Aorta (tissue), 5 donors: Measurements from ENCODE around the gene SAA4. TPM values are rescaled to one million over a fixed set of nuclear protein-coding genes. Genes with fewer than 3 reads are reported as not detected.
"Not testable (repeated sequence)": the region's sequence is repeated elsewhere in the genome, so short reads cannot be mapped to it uniquely, and the experiment has no call there.

ENCODE experiments used
- ATAC-seq: fragments of 200-7000 bp; cut with Tn5 transposase; one replicate; pipeline ENCODE4 v1.9.1; 2022; ENCODE audit warnings: moderate library complexity; ENCODE audit not compliant: low FRiP score
- DNase-seq, 2 donors: peaks; one replicate each; pipeline ENCODE4 v3.0.0-alpha.2; 2020
- H3K27ac ChIP-seq, 2 donors: one replicate each; pipeline ENCODE4 v1.5.1; 2013; ENCODE audit warnings: low read length in 2 of 2, mild to moderate bottlenecking in 2 of 2, moderate library complexity in 2 of 2, control low read depth in 1 of 2, inconsistent platforms in 1 of 2, low read depth in 1 of 2
- H3K27me3 ChIP-seq, 2 donors: one replicate each; pipeline ENCODE4 v1.6.1; 2013; ENCODE audit warnings: control low read depth in 1 of 2, low read length in 1 of 2, mild to moderate bottlenecking in 1 of 2, moderate library complexity in 1 of 2; ENCODE audit not compliant: insufficient read depth in 2 of 2, control insufficient read depth in 1 of 2
- H3K36me3 ChIP-seq, 2 donors: one replicate each; pipeline ENCODE4 v1.6.1; 2013; ENCODE audit warnings: control low read depth in 1 of 2, low read length in 1 of 2, mild to moderate bottlenecking in 1 of 2; ENCODE audit not compliant: insufficient read depth in 2 of 2, control insufficient read depth in 1 of 2
- H3K4me1 ChIP-seq, 2 donors: one replicate each; pipeline ENCODE4 v1.6.1; 2013; ENCODE audit warnings: low read length in 2 of 2, control low read depth in 1 of 2, mild to moderate bottlenecking in 1 of 2, moderate library complexity in 1 of 2; ENCODE audit not compliant: insufficient read depth in 2 of 2, control insufficient read depth in 1 of 2
- H3K4me3 ChIP-seq, 2 donors: one replicate each; pipeline ENCODE4 v1.5.1; 2013; ENCODE audit warnings: low read length in 2 of 2, control low read depth in 1 of 2, mild to moderate bottlenecking in 1 of 2
- H3K9me3 ChIP-seq: one replicate; pipeline ENCODE4 v1.6.1; 2013; ENCODE audit warnings: mild to moderate bottlenecking, low read length; ENCODE audit not compliant: control insufficient read depth
- WGBS, 2 donors: extraction: QIAGEN DNeasy Blood & Tissue Kit; methylation state at CpG; one replicate each; pipeline ENCODE4 v1.1.7; 2013; 5-methylcytosine and 5-hydroxymethylcytosine counted together
- intact Hi-C, 2 donors: fragments of 100-400 bp; cut with DNase I; formaldehyde crosslinking; loops; one replicate each; pipeline versions ENCODE4 v1.14.2 to v1.15.0; 2022
- polyA plus RNA-seq, 2 donors: library from polyadenylated mRNA; stranded (reverse); fragments of 200-250 nt; gene quantifications; one replicate each; pipeline ENCODE4 v1.2.3, GENCODE V29; 2013
- total RNA-seq, 2 donors: library from RNA; stranded (reverse); fragmentation: NEBNext Ultra II Directional; extraction: Animal tissue kit (Norgen Biotek cat#: 25700); gene quantifications; one replicate each; pipeline ENCODE4 v1.2.1, GENCODE V29; 2021
- donor health status: healthy with polysubstance abuse.
- donor health status: Bipolar disorder and iron deficiency.
- donor health status: DM: no; HTN: no; CAD: no.
- donor health status: DM: no; HTN: no; CAD: no.
- donor health status: DM: yes; HTN: yes; CAD: no.

The SAA4 gene
- total and polyA plus RNA-seq, 4 donors = 0.84 to 2.1 TPM; not detected in 2

GRCh38 chr11:18209058-18209457 lies 27.5 kb downstream of the SAA4 start:
- intact Hi-C loops = no loop called here
- WGBS, 2 donors = 15 to 22% methylated on average over 32 to 33 of the region's 33 CpGs
- no peak for DNase-seq

GRCh38 chr11:18204771-18205170 lies 31.8 kb downstream of the SAA4 start:
- Histone ChIP-seq H3K4me3 (no peak overlapping the region), H3K36me3 (no peaks in the 10 kb centered on the region), H3K27me3 (no peaks in the 10 kb centered on the region), H3K4me1 (no peaks in the 10 kb centered on the region), H3K9me3 (peaks cover 4% of the 10 kb centered on the region), H3K27ac (no peak overlapping the region)
- DNase-seq (no peak), ATAC-seq (peak; percentile 41)
- intact Hi-C loops = no loop called here

More at GRCh38 chr11:18209058-18209457, 27.5 kb downstream of the SAA4 start:
- Histone ChIP-seq H3K9me3 (no peaks in the 10 kb centered on the region), H3K4me3 (no peak overlapping the region), H3K36me3 (no peaks in the 10 kb centered on the region), H3K27me3 (no peaks in the 10 kb centered on the region), H3K4me1 (no peaks in the 10 kb centered on the region), H3K27ac (no peak overlapping the region)
- ATAC-seq = no peak

- no peaks in the 10 kb centered on the region for H3K36me3 ChIP-seq
- ATAC-seq = no peak
- H3K27ac ChIP-seq = no peak overlapping the region
- DNase-seq = no peak
- no peaks in the 10 kb centered on the region for H3K27me3 ChIP-seq
- intact Hi-C loops = no loop called here
- no peak overlapping the region for H3K4me3 ChIP-seq
- no peaks in the 10 kb centered on the region for H3K4me1 ChIP-seq
- WGBS, 2 donors = 77 to 87% methylated on average over 3 of the region's 3 CpGs
- peaks cover 4% of the 10 kb centered on the region for H3K9me3 ChIP-seq
Observed at GRCh38 chr11:18204220-18204619, 32.4 kb downstream of the SAA4 start.

- intact Hi-C loops = no loop called here
- H3K9me3 ChIP-seq = peaks cover 4% of the 10 kb centered on the region
- no peaks in the 10 kb centered on the region for H3K27me3 ChIP-seq
- DNase-seq (no peak), ATAC-seq (no peak)
- WGBS, 2 donors = 4 to 7% methylated on average over 6 of the region's 6 CpGs
- H3K27ac ChIP-seq = no peak overlapping the region
- no peaks in the 10 kb centered on the region for H3K4me1 ChIP-seq
- H3K36me3 ChIP-seq = no peaks in the 10 kb centered on the region
- no peak overlapping the region for H3K4me3 ChIP-seq
Observed at GRCh38 chr11:18203723-18204122, 32.9 kb downstream of the SAA4 start.

- DNase-seq, H3K36me3 ChIP-seq, H3K4me3 ChIP-seq, H3K4me1 ChIP-seq, ATAC-seq, H3K9me3 ChIP-seq, H3K27me3 ChIP-seq, H3K27ac ChIP-seq, intact Hi-C loops: not testable (repeated sequence)
- WGBS, 2 donors = 61 to 78% methylated on average over 3 of the region's 3 CpGs
Observed at GRCh38 chr11:18197738-18198137, 38.9 kb downstream of the SAA4 start.

- intact Hi-C loops = no loop called here
- Histone ChIP-seq H3K4me3 (no peak overlapping the region), H3K27me3 (no peaks in the 10 kb centered on the region), H3K9me3 (peaks cover 4% of the 10 kb centered on the region), H3K36me3 (no peaks in the 10 kb centered on the region), H3K27ac (no peak overlapping the region), H3K4me1 (no peaks in the 10 kb centered on the region)
- 86 to 93% methylated on average over 2 of the region's 2 CpGs for WGBS, 2 donors
- no peak for DNase-seq
- ATAC-seq = no peak
Observed at GRCh38 chr11:18196532-18196931, 40.1 kb downstream of the SAA4 start.

- DNase-seq = no peak
- H3K27me3 ChIP-seq = no peaks in the 10 kb centered on the region
- H3K9me3 ChIP-seq = no peaks in the 10 kb centered on the region
- intact Hi-C loops = no loop called here
- no peak overlapping the region for H3K4me3 ChIP-seq
- no peaks in the 10 kb centered on the region for H3K4me1 ChIP-seq
- no peak overlapping the region for H3K27ac ChIP-seq
- 27 to 29% methylated on average over 4 of the region's 4 CpGs for WGBS, 2 donors
- ATAC-seq = no peak
- H3K36me3 ChIP-seq = no peaks in the 10 kb centered on the region
Observed at GRCh38 chr11:18193010-18193409, 43.6 kb downstream of the SAA4 start.

- intact Hi-C loops = no loop called here
Observed at GRCh38 chr11:18191376-18191775, 45.2 kb downstream of the SAA4 start.

GRCh38 chr11:18189476-18190245 lies 46.9 kb downstream of the SAA4 start:
- ATAC-seq, intact Hi-C loops, H3K27ac ChIP-seq, DNase-seq, H3K9me3 ChIP-seq, H3K27me3 ChIP-seq, H3K4me3 ChIP-seq, H3K36me3 ChIP-seq, H3K4me1 ChIP-seq: not testable (repeated sequence)
- 90 to 91% methylated on average over 34 of the region's 34 CpGs for WGBS, 2 donors

More at GRCh38 chr11:18191376-18191775, 45.2 kb downstream of the SAA4 start:
- Histone ChIP-seq H3K36me3 (no peaks in the 10 kb centered on the region), H3K4me3 (no peak overlapping the region), H3K27ac (no peak overlapping the region), H3K9me3 (no peaks in the 10 kb centered on the region), H3K27me3 (no peaks in the 10 kb centered on the region), H3K4me1 (no peaks in the 10 kb centered on the region)
- DNase-seq (no peak), ATAC-seq (no peak)
- 92 to 93% methylated on average over 3 of the region's 3 CpGs for WGBS, 2 donors
